Measurements from ENCODE around the gene AQP2. TPM values are rescaled to one million over a fixed set of nuclear protein-coding genes. Genes with fewer than 3 reads are reported as not detected.

Gene AQP2
- total and polyA plus RNA-seq, 2 of the 13 experiments (the other 11 are each of a cell fraction or from before 2014, with no cell fraction given): not detected

GRCh38 chr12:49967042-49967776, 16.7 kb downstream of the AQP2 start (continued):
- TF ChIP-seq NFAT5 (CRISPR knock-in tag; IDR thresholded peaks at IDR 0.05) (no peak), ZBTB8A (CRISPR knock-in tag; IDR thresholded peaks at IDR 0.05; ENCODE audit: borderline replicate concordance, low read depth) (no peak), ZNF33A (CRISPR knock-in tag; IDR thresholded peaks at IDR 0.05; ENCODE audit: borderline replicate concordance) (no peak), ZNF547 (CRISPR knock-in tag; IDR thresholded peaks at IDR 0.05) (no peak), ZMYM3 (CRISPR knock-in tag; IDR thresholded peaks at IDR 0.05) (no peak), NR2F2 (IDR thresholded peaks at IDR 0.05; ENCODE audit: borderline replicate concordance, low read depth) (no peak), PLSCR1 (CRISPR knock-in tag; IDR thresholded peaks at IDR 0.05; ENCODE audit: borderline replicate concordance) (no peak), RFX1 (IDR thresholded peaks at IDR 0.05) (no peak), ZFY (CRISPR knock-in tag; IDR thresholded peaks at IDR 0.05) (peak; percentile 56; the same call in 1 of the 2 replicates), PAF1 (CRISPR knock-in tag; IDR thresholded peaks at IDR 0.05) (no peak)
- TF ChIP-seq, protein P1, sequence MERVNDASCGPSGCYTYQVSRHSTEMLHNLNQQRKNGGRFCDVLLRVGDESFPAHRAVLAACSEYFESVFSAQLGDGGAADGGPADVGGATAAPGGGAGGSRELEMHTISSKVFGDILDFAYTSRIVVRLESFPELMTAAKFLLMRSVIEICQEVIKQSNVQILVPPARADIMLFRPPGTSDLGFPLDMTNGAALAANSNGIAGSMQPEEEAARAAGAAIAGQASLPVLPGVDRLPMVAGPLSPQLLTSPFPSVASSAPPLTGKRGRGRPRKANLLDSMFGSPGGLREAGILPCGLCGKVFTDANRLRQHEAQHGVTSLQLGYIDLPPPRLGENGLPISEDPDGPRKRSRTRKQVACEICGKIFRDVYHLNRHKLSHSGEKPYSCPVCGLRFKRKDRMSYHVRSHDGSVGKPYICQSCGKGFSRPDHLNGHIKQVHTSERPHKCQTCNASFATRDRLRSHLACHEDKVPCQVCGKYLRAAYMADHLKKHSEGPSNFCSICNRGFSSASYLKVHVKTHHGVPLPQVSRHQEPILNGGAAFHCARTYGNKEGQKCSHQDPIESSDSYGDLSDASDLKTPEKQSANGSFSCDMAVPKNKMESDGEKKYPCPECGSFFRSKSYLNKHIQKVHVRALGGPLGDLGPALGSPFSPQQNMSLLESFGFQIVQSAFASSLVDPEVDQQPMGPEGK (CRISPR knock-in tag; IDR thresholded peaks at IDR 0.05): peak; percentile 59
- TF ChIP-seq, protein P2, sequence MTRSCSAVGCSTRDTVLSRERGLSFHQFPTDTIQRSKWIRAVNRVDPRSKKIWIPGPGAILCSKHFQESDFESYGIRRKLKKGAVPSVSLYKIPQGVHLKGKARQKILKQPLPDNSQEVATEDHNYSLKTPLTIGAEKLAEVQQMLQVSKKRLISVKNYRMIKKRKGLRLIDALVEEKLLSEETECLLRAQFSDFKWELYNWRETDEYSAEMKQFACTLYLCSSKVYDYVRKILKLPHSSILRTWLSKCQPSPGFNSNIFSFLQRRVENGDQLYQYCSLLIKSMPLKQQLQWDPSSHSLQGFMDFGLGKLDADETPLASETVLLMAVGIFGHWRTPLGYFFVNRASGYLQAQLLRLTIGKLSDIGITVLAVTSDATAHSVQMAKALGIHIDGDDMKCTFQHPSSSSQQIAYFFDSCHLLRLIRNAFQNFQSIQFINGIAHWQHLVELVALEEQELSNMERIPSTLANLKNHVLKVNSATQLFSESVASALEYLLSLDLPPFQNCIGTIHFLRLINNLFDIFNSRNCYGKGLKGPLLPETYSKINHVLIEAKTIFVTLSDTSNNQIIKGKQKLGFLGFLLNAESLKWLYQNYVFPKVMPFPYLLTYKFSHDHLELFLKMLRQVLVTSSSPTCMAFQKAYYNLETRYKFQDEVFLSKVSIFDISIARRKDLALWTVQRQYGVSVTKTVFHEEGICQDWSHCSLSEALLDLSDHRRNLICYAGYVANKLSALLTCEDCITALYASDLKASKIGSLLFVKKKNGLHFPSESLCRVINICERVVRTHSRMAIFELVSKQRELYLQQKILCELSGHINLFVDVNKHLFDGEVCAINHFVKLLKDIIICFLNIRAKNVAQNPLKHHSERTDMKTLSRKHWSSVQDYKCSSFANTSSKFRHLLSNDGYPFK (CRISPR knock-in tag; IDR thresholded peaks at IDR 0.05; ENCODE audit: borderline replicate concordance): peak; percentile 79; the same call in 1 of the 2 replicates
- TF ChIP-seq, protein P3, sequence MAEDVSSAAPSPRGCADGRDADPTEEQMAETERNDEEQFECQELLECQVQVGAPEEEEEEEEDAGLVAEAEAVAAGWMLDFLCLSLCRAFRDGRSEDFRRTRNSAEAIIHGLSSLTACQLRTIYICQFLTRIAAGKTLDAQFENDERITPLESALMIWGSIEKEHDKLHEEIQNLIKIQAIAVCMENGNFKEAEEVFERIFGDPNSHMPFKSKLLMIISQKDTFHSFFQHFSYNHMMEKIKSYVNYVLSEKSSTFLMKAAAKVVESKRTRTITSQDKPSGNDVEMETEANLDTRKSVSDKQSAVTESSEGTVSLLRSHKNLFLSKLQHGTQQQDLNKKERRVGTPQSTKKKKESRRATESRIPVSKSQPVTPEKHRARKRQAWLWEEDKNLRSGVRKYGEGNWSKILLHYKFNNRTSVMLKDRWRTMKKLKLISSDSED (CRISPR knock-in tag; IDR thresholded peaks at IDR 0.05): no peak

Data from HepG2 (cell line).